H1 (cell line): ENCODE data around the gene SOBP. TPM values are rescaled to one million over a fixed set of nuclear protein-coding genes. Genes with fewer than 3 reads are reported as not detected.

Experiments
- CTCF ChIA-PET: fragments of 300-600 bp; sonication (Branson Sonifier 250); formaldehyde crosslinking; loops from one replicate; lab custom pipeline; 2021; ENCODE audit not compliant: partially characterized antibody; lab: Charles Lee
- POLR2A ChIA-PET: fragments of 300-600 bp; sonication (Branson Sonifier 250); formaldehyde crosslinking; loops from one replicate; lab custom pipeline; 2021; ENCODE audit warnings: inconsistent platforms; ENCODE audit not compliant: partially characterized antibody; lab: Charles Lee
- DNase-seq, 2 experiments: peaks; one replicate each; pipeline versions ENCODE4 v3.0.0 to v3.0.0-alpha.2; 2010 to 2022; ENCODE audit warnings: low spot score in 2 of 2, low read depth in 1 of 2, mixed read lengths in 1 of 2
- FAIRE-seq: peaks from 2 replicates; lab custom pipeline; 2011; peaks lifted over from hg19 to GRCh38; lab: Jason Lieb, UNC
- H2AFZ ChIP-seq: 2 replicates; pipeline ENCODE4 v1.8.1; 2012; ENCODE audit warnings: low read length, inconsistent platforms
- H2AK5ac ChIP-seq: 2 replicates; pipeline ENCODE4 v1.6.1; 2013; ENCODE audit warnings: low read depth, low read length
- H2BK120ac ChIP-seq: replicated peaks from 2 replicates; pipeline ENCODE3; 2013; ENCODE audit warnings: low read depth, low read length, inconsistent platforms
- H2BK12ac ChIP-seq: 2 replicates; pipeline ENCODE4 v1.6.1; 2013; ENCODE audit warnings: low read depth, low read length
- H2BK15ac ChIP-seq: 2 replicates; pipeline ENCODE4 v1.6.1; 2013; ENCODE audit warnings: low read length
- H2BK20ac ChIP-seq: 2 replicates; pipeline ENCODE4 v1.6.1; 2013; ENCODE audit warnings: low read length
- H2BK5ac ChIP-seq: 2 replicates; pipeline ENCODE4 v1.6.1; 2013; ENCODE audit warnings: low read depth, low read length
- H3K14ac ChIP-seq: 2 replicates; pipeline ENCODE4 v1.6.1; 2013; ENCODE audit warnings: inconsistent platforms; ENCODE audit not compliant: insufficient read length
- H3K18ac ChIP-seq: 2 replicates; pipeline ENCODE4 v1.6.1; 2013; ENCODE audit warnings: low read length; ENCODE audit errors: extremely low read depth
- H3K23ac ChIP-seq: 2 replicates; pipeline ENCODE4 v1.6.1; 2013; ENCODE audit warnings: inconsistent platforms; ENCODE audit not compliant: insufficient read length
- H3K23me2 ChIP-seq: 2 replicates; pipeline ENCODE4 v1.6.1; 2013; ENCODE audit warnings: low read depth, low read length
- H3K27ac ChIP-seq: 2 replicates; pipeline ENCODE4 v1.6.1; 2011; ENCODE audit warnings: low read depth, low read length, inconsistent platforms
- H3K27me3 ChIP-seq, 4 experiments: replicated peaks in 1 of 4; 1 replicate in 1 of 4; 2 replicates in 3 of 4; pipeline versions ENCODE4 v1.6.1 to v1.8.1; 2011 to 2013; ENCODE audit warnings: low read length in 3 of 4, mild to moderate bottlenecking in 3 of 4, inconsistent platforms in 2 of 4, mixed read lengths in 2 of 4, moderate library complexity in 1 of 4; ENCODE audit not compliant: control insufficient read depth in 3 of 4, insufficient read depth in 3 of 4; ENCODE audit errors: extremely low read depth in 1 of 4
- H3K36me3 ChIP-seq, 4 experiments: 2 replicates each; pipeline versions ENCODE4 v1.6.1 to v1.8.1; 2011 to 2013; ENCODE audit warnings: mild to moderate bottlenecking in 4 of 4, low read length in 3 of 4, moderate library complexity in 2 of 4, control low read depth in 1 of 4, inconsistent platforms in 1 of 4; ENCODE audit not compliant: insufficient read depth in 4 of 4, control insufficient read depth in 2 of 4
- H3K4ac ChIP-seq: replicated peaks from 2 replicates; pipeline ENCODE3; 2013; ENCODE audit warnings: low read length, low read depth, mixed read lengths, inconsistent platforms; ENCODE audit not compliant: insufficient read length
- H3K4me1 ChIP-seq, 4 experiments: replicated peaks in 1 of 4; 1 replicate in 1 of 4; 2 replicates in 3 of 4; pipeline versions ENCODE4 v1.6.1 to v1.8.1; 2011 to 2013; ENCODE audit warnings: low read length in 3 of 4, inconsistent platforms in 2 of 4, mixed read lengths in 1 of 4; ENCODE audit not compliant: insufficient read depth in 4 of 4, control insufficient read depth in 3 of 4
- H3K4me2 ChIP-seq, 2 experiments: 2 replicates each; pipeline versions ENCODE4 v1.6.1 to v1.8.1; 2011 to 2013; ENCODE audit warnings: low read depth in 2 of 2, low read length in 2 of 2, control low read depth in 1 of 2, inconsistent platforms in 1 of 2, mild to moderate bottlenecking in 1 of 2; ENCODE audit not compliant: insufficient read depth in 1 of 2
- H3K4me3 ChIP-seq, 4 experiments: fragments of 200-600, 300-600 bp in 1 of 4; sonication (generic), shearing (Covaris generic), sonication (Bioruptor Twin) in 1 of 4; 2 replicates each; pipeline versions ENCODE4 v1.5.1 to v1.8.1; 2011 to 2016; ENCODE audit warnings: low read length in 4 of 4, low read depth in 3 of 4, control low read depth in 2 of 4, inconsistent platforms in 2 of 4, mild to moderate bottlenecking in 2 of 4, mixed read lengths in 1 of 4, moderate library complexity in 1 of 4; ENCODE audit not compliant: insufficient read depth in 2 of 4; ENCODE audit errors: extremely low read depth in 1 of 4
- H3K56ac ChIP-seq: replicated peaks from 2 replicates; pipeline ENCODE3; 2013; ENCODE audit warnings: low read depth, mild to moderate bottlenecking, mixed read lengths, low read length, inconsistent platforms; ENCODE audit not compliant: insufficient read length
- H3K79me1 ChIP-seq: 2 replicates; pipeline ENCODE4 v1.6.1; 2013; ENCODE audit warnings: low read depth, low read length, control low read depth
- H3K79me2 ChIP-seq, 2 experiments: 2 replicates each; pipeline versions ENCODE4 v1.6.1 to v1.8.1; 2012 to 2013; ENCODE audit warnings: low read length in 2 of 2, mild to moderate bottlenecking in 2 of 2, inconsistent platforms in 1 of 2; ENCODE audit not compliant: insufficient read depth in 2 of 2, control insufficient read depth in 1 of 2
- H3K9ac ChIP-seq, 4 experiments: replicated peaks in 1 of 4; 1 replicate in 1 of 4; 2 replicates in 3 of 4; pipeline versions ENCODE4 v1.6.1 to v1.8.1; 2011 to 2013; ENCODE audit warnings: low read depth in 3 of 4, low read length in 3 of 4, control low read depth in 2 of 4, mild to moderate bottlenecking in 2 of 4, moderate library complexity in 2 of 4, inconsistent platforms in 1 of 4; ENCODE audit errors: extremely low read depth in 1 of 4
- H3K9me3 ChIP-seq, 2 experiments: 2 replicates each; pipeline versions ENCODE4 v1.6.1 to v1.8.1; 2012 to 2013; ENCODE audit warnings: mild to moderate bottlenecking in 2 of 2, moderate library complexity in 2 of 2, control low read depth in 1 of 2, inconsistent platforms in 1 of 2, low read depth in 1 of 2, low read length in 1 of 2, mixed read lengths in 1 of 2; ENCODE audit not compliant: insufficient read depth in 2 of 2
- H4K20me1 ChIP-seq, 2 experiments: replicated peaks in 1 of 2; 2 replicates each; pipeline versions ENCODE3 to v1.8.1; 2011 to 2013; ENCODE audit warnings: inconsistent platforms in 2 of 2, low read length in 2 of 2, mild to moderate bottlenecking in 1 of 2; ENCODE audit not compliant: insufficient read depth in 2 of 2, control insufficient read depth in 1 of 2
- H4K5ac ChIP-seq: 2 replicates; pipeline ENCODE4 v1.6.1; 2013; ENCODE audit warnings: low read length, low read depth, mixed read lengths, inconsistent platforms; ENCODE audit not compliant: insufficient read length
- H4K8ac ChIP-seq: 2 replicates; pipeline ENCODE4 v1.8.0; 2013; ENCODE audit warnings: mild to moderate bottlenecking, moderate library complexity, low read length, inconsistent platforms; ENCODE audit not compliant: insufficient read depth; ENCODE audit errors: extremely low read depth
- H4K91ac ChIP-seq: replicated peaks from 2 replicates; pipeline ENCODE3; 2013; ENCODE audit warnings: low read length, mixed read lengths, inconsistent platforms; ENCODE audit not compliant: insufficient read length
- CHD1 ChIP-seq: IDR thresholded peaks from 2 replicates; pipeline ENCODE4 v1.6.1; 2012; ENCODE audit warnings: low read depth, low read length, improper control_type of control experiment
- CTBP2 ChIP-seq: IDR thresholded peaks from 2 replicates; pipeline ENCODE4 v1.7.0; 2011; ENCODE audit warnings: borderline replicate concordance, mild to moderate bottlenecking, moderate library complexity, mixed read lengths, low read length; ENCODE audit not compliant: insufficient read depth, insufficient read length
- CTCF ChIP-seq, 3 experiments: IDR thresholded peaks; 1 replicate in 2 of 3; 2 replicates in 1 of 3; pipeline versions ENCODE4 v1.5.1 to v1.6.1; 2011; ENCODE audit warnings: low read length in 3 of 3, mild to moderate bottlenecking in 3 of 3, inconsistent platforms in 2 of 3, low read depth in 1 of 3, moderate library complexity in 1 of 3; ENCODE audit not compliant: insufficient read depth in 1 of 3; ENCODE audit errors: control extremely low read depth in 1 of 3
- POU5F1 ChIP-seq: IDR thresholded peaks from 2 replicates; pipeline ENCODE4 v1.6.1; 2011; ENCODE audit warnings: low read depth, mild to moderate bottlenecking, low read length, moderate library complexity
- RAD21 ChIP-seq, 2 experiments: IDR thresholded peaks in 1 of 2; conservative IDR thresholded peaks in 1 of 2; 2 replicates each; pipeline ENCODE4 v1.6.1; 2011; ENCODE audit warnings: low read depth in 2 of 2, low read length in 2 of 2, improper control_type of control experiment in 1 of 2, inconsistent platforms in 1 of 2, mild to moderate bottlenecking in 1 of 2, moderate library complexity in 1 of 2
- SP2 ChIP-seq: IDR thresholded peaks from 2 replicates; pipeline ENCODE4 v1.6.1; 2012; ENCODE audit warnings: mild to moderate bottlenecking, low read length, inconsistent platforms
- TEAD4 ChIP-seq: IDR thresholded peaks from 2 replicates; pipeline ENCODE4 v1.6.1; 2012; ENCODE audit warnings: low read depth, low read length, inconsistent platforms, mixed read lengths
- YY1 ChIP-seq: IDR thresholded peaks from 2 replicates; pipeline ENCODE4 v1.6.1; 2011; ENCODE audit warnings: low read depth, mild to moderate bottlenecking, low read length
- WGBS, 2 experiments: shearing (Covaris generic) in 1 of 2; methylation state at CpG; one replicate each; pipeline versions ENCODE4 v1.1.6 to v1.1.7; 2013 to 2015; ENCODE audit warnings: low lambda C conversion rate in 2 of 2, mixed read lengths in 2 of 2, inconsistent platforms in 1 of 2, low coverage in 1 of 2, missing lambda C conversion rate in 1 of 2; ENCODE audit not compliant: insufficient replicate concordance in 2 of 2, insufficient coverage in 1 of 2, insufficient read length in 1 of 2; ENCODE audit errors: extremely low coverage in 1 of 2, missing lambda C conversion rate in 1 of 2; 5-methylcytosine and 5-hydroxymethylcytosine counted together
- polyA plus RNA-seq, 7 experiments: library from polyadenylated mRNA; depleted of rRNA in 3 of 7; stranded (reverse) in 5 of 7; unstranded in 2 of 7; fragments of >200 nt in 5 of 7; fragments of 200-250 nt in 2 of 7; gene quantifications; 1 replicate in 5 of 7; 2 replicates in 1 of 7; 4 replicates in 1 of 7; pipeline versions ENCODE4 v1.2.1 to v1.2.3, GENCODE V29; 2011 to 2013; ENCODE audit warnings: missing spikeins in 2 of 7, mixed read lengths in 2 of 7
- total RNA-seq: library from RNA; stranded (reverse); fragmentation: NEBNext Ultra II Directional; extraction: Animal tissue kit (Norgen Biotek cat#: 25700); gene quantifications from 2 replicates; pipeline ENCODE4 v1.2.1, GENCODE V29; 2021

SOBP gene
- total and polyA plus RNA-seq, 2 of the 8 experiments (the other 6 are each of a cell fraction or from before 2014, with no cell fraction given): 0.45 to 6.2 TPM

- H4K5ac ChIP-seq: peak overlapping the region; percentile 63
- no peak overlapping the region for H3K27ac ChIP-seq
- H2BK15ac ChIP-seq: no peak overlapping the region; the same call in 1 of the 2 replicates
- no peak overlapping the region for H2BK5ac ChIP-seq
- no peaks in the 10 kb centered on the region for H3K79me1 ChIP-seq
- peak overlapping the region; percentile 2; the same call in 1 of the 2 replicates for H2BK12ac ChIP-seq
- peaks cover 9 to 34% (median 23%) of the 10 kb centered on the region in 4 experiments for H3K4me1 ChIP-seq
- no peak overlapping the region for H3K4me3 ChIP-seq
- H3K23me2 ChIP-seq: no peaks in the 10 kb centered on the region
- H2BK20ac ChIP-seq: no peak overlapping the region
- no peaks in the 10 kb centered on the region; a peak in 1 of 7 replicates for H3K27me3 ChIP-seq
- no peak overlapping the region for H3K56ac ChIP-seq
- H2AK5ac ChIP-seq: no peak overlapping the region
- DNase-seq (no peak), FAIRE-seq (peak; percentile 24)
- H4K91ac ChIP-seq: peak overlapping the region; percentile 13
- no peak overlapping the region for H3K18ac ChIP-seq
- no peak overlapping the region for H3K23ac ChIP-seq
- H3K9me3 ChIP-seq: no peaks in the 10 kb centered on the region
- CTCF ChIA-PET: interaction anchor here (0.6 to 2.2 kb wide), 14 partner anchors 9 to 298 kb away, joined by 3 to 14 read pairs (median 3); no protein-coding TSS in a partner anchor
- POLR2A ChIA-PET: interaction anchor here (0.9 to 1.8 kb wide), 3 partner anchors 11 to 491 kb away, joined by 3 to 6 read pairs (median 4); partner anchors contain the start of gene BEND3
- no peaks in the 10 kb centered on the region for H3K36me3 ChIP-seq
- peak overlapping the region in 1 of 2 experiments; percentile 2; a peak in 1 of 4 replicates for H3K4me2 ChIP-seq
- no peaks in the 10 kb centered on the region for H3K79me2 ChIP-seq
- no peak overlapping the region for H3K4ac ChIP-seq
- peaks cover 0 to under 1% of the 10 kb centered on the region in 2 experiments for H4K20me1 ChIP-seq
- no peak overlapping the region for H4K8ac ChIP-seq
- 52% methylated on average over 4 of the region's 4 CpGs; no CpG with 5 or more reads in 1 of the 2 experiments for WGBS, 2 experiments
- no peak overlapping the region for H3K9ac ChIP-seq
- no peak overlapping the region for H2AFZ ChIP-seq
- no peak overlapping the region for H3K14ac ChIP-seq
- H2BK120ac ChIP-seq: no peak overlapping the region
- TF ChIP-seq YY1 (no peak), POU5F1 (no peak), CTCF (IDR thresholded peaks at IDR 0.05; ENCODE audit: control extremely low read depth in 1 of 3, insufficient read depth in 1 of 3, low read depth in 1 of 3, low read length in 3 of 3) (0 out of 4 replicates have a peak, but pooled peaks of 1 of the 3 experiments have one; percentile 9), CTBP2 (no peak), RAD21 (IDR thresholded peaks at IDR 0.05 in 1 of 2, conservative IDR thresholded peaks at IDR 0.05 in 1 of 2; ENCODE audit: low read depth in 2 of 2, low read length in 2 of 2) (peak in 1 of 2 experiments; percentile 23; a peak in 1 of 4 replicates), TEAD4 (peak; percentile 50; the same call in 1 of the 2 replicates), SP2 (no peak), CHD1 (no peak)
Measured at GRCh38 chr6:107606407-107606806, 116.5 kb downstream of the SOBP start.
